Epidermal melanocyte (primary cell): ENCODE measurements around the gene TRPV4.

Experiments used
- DNase-seq: peaks from one replicate; pipeline ENCODE4 v3.0.0; 2011; ENCODE audit warnings: low spot score; ENCODE audit not compliant: insufficient read length

The TRPV4 gene

GRCh38 chr12:109741970-109742703 lies 91.1 kb downstream of the TRPV4 start:
- DNase-seq: no peak

- no peak for DNase-seq
Observed at GRCh38 chr12:109741286-109741969, 91.8 kb downstream of the TRPV4 start.

DNA sequence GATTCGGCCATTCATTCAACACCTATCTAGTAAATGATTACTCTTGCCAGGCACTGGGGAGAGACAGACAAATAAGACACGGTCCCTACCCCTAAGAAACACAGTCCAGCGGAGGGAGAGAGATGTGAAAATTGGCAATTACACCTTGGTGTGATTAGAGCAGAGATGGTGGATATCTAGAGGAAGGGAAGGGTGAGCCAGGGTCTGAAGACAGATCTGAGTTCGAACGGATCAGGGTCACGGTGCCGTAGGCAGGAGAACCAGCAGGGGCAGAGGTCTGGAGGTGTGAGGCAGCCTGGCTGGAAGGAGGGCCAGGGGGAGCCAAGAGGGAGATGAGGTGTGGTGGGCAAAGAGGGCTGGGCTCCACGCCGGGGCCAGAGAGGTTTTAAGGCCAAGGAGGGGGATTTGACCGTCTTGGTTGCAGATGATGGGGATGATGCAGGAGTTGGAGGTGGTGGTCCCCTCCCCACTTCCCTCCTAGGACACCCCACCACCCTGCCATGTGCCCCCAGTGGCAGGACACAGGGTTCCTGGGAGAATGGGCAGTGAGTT lies 92.4 kb downstream of the TRPV4 start:
- DNase-seq: no peak

DNA sequence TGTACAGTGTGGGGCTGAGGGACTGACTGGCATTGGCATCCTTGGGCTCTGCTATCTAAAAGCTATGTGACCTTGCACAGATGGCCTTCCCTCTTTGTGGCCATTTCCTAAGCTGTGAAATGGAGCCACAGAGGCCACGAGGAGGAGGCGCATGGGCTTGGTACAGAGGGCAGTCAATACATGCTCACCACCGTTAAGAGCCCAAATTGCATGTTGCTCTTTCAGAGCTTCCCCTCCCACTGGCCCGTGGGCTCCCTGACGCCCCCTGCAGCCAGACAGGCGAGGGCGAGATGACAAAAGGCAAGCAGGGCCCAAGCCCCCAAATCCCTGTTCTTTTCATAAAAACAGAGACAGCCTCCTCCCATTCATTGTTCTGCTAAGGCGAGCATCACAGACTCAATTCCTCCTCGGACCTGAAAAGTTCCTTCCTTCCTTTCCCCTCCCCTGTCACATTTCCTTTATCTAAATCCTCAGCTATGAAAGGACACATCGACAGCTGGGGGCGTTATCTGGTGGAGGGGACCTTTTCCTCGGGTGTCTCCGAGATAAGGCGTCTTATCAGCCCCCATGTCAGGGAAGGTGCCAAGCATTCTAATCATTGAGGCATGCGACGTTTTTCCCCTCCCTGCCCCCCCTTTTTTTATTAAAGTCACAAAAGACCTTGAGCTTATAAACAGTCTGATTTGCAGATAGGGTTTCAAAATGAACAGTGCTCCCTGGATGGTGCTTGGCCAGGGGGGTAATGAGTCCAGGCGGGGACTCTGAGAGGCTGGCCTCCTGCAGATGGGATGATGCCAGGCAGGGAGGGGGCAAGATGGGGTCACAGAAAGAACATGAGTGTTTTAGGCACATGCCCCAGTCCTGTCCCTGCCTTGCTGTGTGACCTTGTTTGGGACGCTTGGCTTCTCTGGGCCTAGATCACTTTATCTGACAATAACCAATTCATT lies 93.2 kb downstream of the TRPV4 start:
- DNase-seq: no peak

DNA sequence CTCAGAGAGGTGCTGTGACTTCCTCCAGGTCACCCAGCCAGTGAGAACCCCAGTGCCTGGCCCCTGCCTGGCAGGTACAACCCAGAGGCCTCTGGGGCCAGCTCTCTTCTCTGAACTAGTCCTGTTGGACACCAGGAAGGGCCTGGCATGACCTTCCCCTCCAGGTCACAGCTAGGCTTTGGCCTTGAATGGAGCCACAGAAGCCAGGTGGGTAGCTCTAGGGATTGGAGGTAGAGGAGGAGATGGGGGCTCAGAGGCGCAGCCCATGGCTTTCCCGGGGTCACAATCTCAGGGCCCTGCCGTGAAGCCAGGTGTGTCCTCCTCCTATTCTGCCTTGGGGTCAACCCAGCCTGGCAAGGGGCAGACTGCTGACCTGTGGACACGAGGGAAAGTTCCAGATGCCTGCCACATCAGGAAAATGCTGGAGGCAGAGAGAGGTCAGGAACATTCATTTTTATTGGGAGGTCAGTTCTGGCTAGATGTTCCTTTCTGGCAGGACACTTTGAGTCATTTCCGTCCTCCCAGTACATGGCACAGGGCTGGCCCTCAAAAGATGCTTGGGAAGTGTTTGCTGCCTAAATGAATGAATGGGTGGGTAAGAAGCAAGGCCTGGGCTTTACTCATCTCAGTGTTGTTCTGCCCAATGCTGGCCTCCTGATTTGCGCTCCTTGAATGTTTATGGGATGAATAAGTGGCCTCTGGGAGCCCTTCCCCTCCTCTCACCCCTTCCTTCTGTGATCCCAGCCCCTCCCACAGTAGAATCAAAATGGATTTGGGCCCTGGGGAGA lies 94.1 kb downstream of the TRPV4 start:
- DNase-seq: no peak

DNA sequence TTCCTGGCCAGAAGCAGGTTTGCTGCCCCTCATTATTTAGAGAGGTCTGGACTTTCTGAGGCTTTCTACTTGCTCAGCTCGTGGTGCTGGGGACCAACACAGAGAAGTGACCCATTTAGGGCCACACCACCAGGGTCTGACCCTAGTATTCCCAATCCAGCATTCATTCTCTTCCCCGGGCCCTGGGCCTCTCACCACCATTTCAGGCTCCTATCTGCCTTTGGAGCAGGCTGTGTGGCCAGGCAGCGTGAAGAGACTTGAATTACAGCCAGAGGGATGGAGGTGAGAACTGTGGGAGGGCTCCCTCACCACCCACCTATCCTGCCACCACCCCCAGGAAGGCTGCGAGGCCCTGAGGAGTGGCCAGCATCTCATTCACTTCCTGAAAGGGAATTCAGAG lies 95.0 kb downstream of the TRPV4 start:
- DNase-seq: no peak

DNA sequence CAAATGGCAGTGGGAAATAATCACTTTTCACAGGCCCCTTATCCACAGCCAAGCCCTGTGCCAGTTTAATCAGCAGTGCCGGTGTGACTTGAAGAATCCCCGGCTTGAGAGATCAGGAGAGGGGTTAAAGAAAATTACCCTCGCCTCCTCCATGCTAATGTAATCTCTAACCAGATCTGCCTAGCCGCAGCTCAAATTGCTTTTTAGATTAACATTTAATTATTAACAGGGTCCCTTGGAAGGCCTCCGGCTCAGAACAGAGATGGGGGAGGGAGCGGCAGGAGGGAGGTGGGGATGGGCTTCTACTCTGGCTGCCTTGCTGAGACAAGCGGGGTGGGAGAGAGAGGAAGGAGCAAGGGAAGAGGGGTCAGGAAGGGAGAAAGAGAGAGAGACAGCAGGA lies 95.6 kb downstream of the TRPV4 start:
- no peak for DNase-seq

DNA sequence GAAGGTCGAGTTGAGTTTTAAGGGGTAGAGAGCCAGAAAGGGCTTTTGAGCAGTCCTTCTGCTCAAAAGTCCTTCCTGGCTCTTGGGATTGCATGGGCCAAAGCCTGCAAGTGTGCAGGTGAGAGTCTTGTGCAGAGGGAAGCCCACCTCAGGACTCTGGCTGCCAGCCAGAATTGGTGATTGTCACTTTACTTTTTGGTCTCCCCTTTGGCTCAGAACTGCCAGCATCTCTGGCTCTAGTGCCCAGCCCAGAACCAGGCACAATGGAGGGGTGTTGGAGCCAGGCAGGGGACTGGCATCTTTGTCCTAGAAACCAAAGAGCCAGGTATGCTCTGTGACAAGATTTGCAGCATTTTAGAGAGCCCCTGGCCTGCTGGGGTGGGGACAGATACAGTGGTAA lies 96.1 kb downstream of the TRPV4 start:
- DNase-seq: no peak

- DNase-seq: no peak
Observed at GRCh38 chr12:109736552-109737108, 96.6 kb downstream of the TRPV4 start.

- DNase-seq: no peak
Observed at GRCh38 chr12:109735825-109736551, 97.2 kb downstream of the TRPV4 start.

GRCh38 chr12:109735051-109735521 lies 98.1 kb downstream of the TRPV4 start:
- DNase-seq: no peak

DNA sequence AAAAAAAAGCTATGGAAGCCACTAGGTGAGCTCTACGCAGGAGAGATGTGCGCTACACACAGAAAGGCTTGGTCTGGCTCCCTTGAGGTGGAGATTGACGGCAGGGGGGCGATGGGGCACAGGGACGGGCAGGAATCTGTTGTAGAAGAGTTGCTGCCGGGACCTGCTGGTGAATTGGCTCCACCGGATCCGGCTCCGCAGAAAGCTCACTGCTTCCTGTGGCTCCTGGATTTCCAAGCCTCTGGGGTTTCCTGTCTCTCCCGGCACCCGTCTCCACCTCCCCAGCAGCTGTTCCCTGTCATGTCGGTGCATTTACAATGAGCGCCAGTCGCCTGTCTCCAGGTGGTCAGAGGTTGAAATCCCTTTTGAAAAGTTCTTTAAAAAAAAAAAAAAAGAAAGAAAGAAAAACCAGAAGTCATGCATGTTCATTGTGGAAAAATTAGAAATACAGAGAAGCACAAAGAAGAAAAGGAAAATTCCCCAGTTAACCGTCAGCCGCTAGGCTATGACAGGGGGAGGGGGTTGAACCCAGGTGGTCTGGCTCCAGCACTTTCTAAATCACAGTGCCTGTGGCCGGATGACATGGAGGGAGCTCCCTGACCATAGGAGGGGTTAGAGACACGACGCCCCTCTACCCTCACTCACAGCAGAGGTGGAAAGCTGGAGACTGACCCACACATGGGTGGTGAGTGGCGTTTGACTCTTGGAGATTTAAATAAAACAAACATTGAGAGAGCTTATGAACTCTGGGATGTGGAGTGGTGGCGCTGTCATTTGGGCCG lies 98.8 kb downstream of the TRPV4 start:
- no peak for DNase-seq
